ENCODE data around the gene SPATA6L.

SPATA6L gene

GRCh38 chr9:4572184-4572826 lies 94.0 kb downstream of the SPATA6L start:
- Histone ChIP-seq H3K27me3 (ENCODE audit: insufficient read depth, low read length) (no peaks in the 10 kb centered on the region), H3K9me3 (ENCODE audit: insufficient read depth, low read depth, low read length) (no peaks in the 10 kb centered on the region), H3K9ac (ENCODE audit: low read depth, low read length) (no peak overlapping the region), H3K27ac (ENCODE audit: low read depth, low read length) (no peak overlapping the region), H3K4me3 (ENCODE audit: low read length) (no peak overlapping the region), H3K36me3 (ENCODE audit: insufficient read depth, low read length) (no peaks in the 10 kb centered on the region), H3K4me1 (ENCODE audit: insufficient read depth, low read length) (peaks cover 7% of the 10 kb centered on the region; the same call in 1 of the 2 replicates)
- 89% methylated on average over 5 of the region's 5 CpGs for WGBS

- no peaks in the 10 kb centered on the region for H3K36me3 ChIP-seq (ENCODE audit: insufficient read depth, low read length)
- H3K4me3 ChIP-seq (ENCODE audit: low read length), result no peak overlapping the region
- no peak overlapping the region for H3K27ac ChIP-seq (ENCODE audit: low read depth, low read length)
- no peaks in the 10 kb centered on the region for H3K9me3 ChIP-seq (ENCODE audit: insufficient read depth, low read depth, low read length)
- H3K9ac ChIP-seq (ENCODE audit: low read depth, low read length), result no peak overlapping the region
- H3K4me1 ChIP-seq (ENCODE audit: insufficient read depth, low read length), result peaks cover 1% of the 10 kb centered on the region; the same call in 1 of the 2 replicates
- no peaks in the 10 kb centered on the region for H3K27me3 ChIP-seq (ENCODE audit: insufficient read depth, low read length)
Observed at GRCh38 chr9:4569101-4569500, 97.2 kb downstream of the SPATA6L start.

DNA sequence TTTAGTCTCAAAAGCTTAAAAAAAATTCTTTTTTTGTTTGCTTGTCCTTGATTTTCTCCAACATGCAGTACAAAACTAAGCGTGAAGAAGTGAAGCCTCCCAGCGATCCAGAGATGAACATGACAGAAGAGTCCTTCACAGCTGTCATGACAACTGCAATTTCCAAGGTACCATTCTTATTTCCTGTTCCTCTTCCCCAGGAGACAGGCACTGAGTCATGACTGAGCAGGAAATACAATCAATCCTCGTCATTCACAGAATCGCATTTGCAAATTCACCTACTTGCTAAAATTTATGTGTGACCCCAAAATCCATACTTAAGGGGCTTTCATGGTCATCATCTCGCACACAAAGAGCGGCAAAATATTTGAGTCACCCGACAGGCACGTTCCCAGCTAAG lies 98.7 kb downstream of the SPATA6L start:
- Histone ChIP-seq H3K4me3 (ENCODE audit: low read length) (no peak overlapping the region), H3K27me3 (ENCODE audit: insufficient read depth, low read length) (no peaks in the 10 kb centered on the region), H3K36me3 (ENCODE audit: insufficient read depth, low read length) (no peaks in the 10 kb centered on the region), H3K9ac (ENCODE audit: low read depth, low read length) (no peak overlapping the region), H3K4me1 (ENCODE audit: insufficient read depth, low read length) (no peaks in the 10 kb centered on the region), H3K27ac (ENCODE audit: low read depth, low read length) (no peak overlapping the region), H3K9me3 (ENCODE audit: insufficient read depth, low read depth, low read length) (no peaks in the 10 kb centered on the region)
- WGBS, result 90% methylated on average over 8 of the region's 8 CpGs

- Histone ChIP-seq H3K4me3 (ENCODE audit: low read length) (no peak overlapping the region), H3K27ac (ENCODE audit: low read depth, low read length) (no peak overlapping the region), H3K36me3 (ENCODE audit: insufficient read depth, low read length) (no peaks in the 10 kb centered on the region), H3K27me3 (ENCODE audit: insufficient read depth, low read length) (no peaks in the 10 kb centered on the region), H3K9ac (ENCODE audit: low read depth, low read length) (no peak overlapping the region), H3K9me3 (ENCODE audit: insufficient read depth, low read depth, low read length) (no peaks in the 10 kb centered on the region), H3K4me1 (ENCODE audit: insufficient read depth, low read length) (no peaks in the 10 kb centered on the region)
- 94% methylated on average over 2 of the region's 2 CpGs for WGBS
Observed at GRCh38 chr9:4566806-4567205, 99.5 kb downstream of the SPATA6L start.

- no peaks in the 10 kb centered on the region for H3K9me3 ChIP-seq (ENCODE audit: insufficient read depth, low read depth, low read length)
- H3K4me1 ChIP-seq (ENCODE audit: insufficient read depth, low read length), result no peaks in the 10 kb centered on the region
- no peaks in the 10 kb centered on the region for H3K27me3 ChIP-seq (ENCODE audit: insufficient read depth, low read length)
- no peak overlapping the region for H3K4me3 ChIP-seq (ENCODE audit: low read length)
- no peak overlapping the region for H3K9ac ChIP-seq (ENCODE audit: low read depth, low read length)
- H3K36me3 ChIP-seq (ENCODE audit: insufficient read depth, low read length), result no peaks in the 10 kb centered on the region
- H3K27ac ChIP-seq (ENCODE audit: low read depth, low read length), result no peak overlapping the region
- WGBS, result 68% methylated on average over 2 of the region's 2 CpGs
Observed at GRCh38 chr9:4563105-4563504, 103.2 kb downstream of the SPATA6L start.

GRCh38 chr9:4559261-4560182 lies 106.8 kb downstream of the SPATA6L start:
- Histone ChIP-seq H3K27me3 (ENCODE audit: insufficient read depth, low read length) (no peaks in the 10 kb centered on the region), H3K9ac (ENCODE audit: low read depth, low read length) (no peak overlapping the region), H3K27ac (ENCODE audit: low read depth, low read length) (no peak overlapping the region), H3K4me3 (ENCODE audit: low read length) (no peak overlapping the region), H3K4me1 (ENCODE audit: insufficient read depth, low read length) (peaks cover 4% of the 10 kb centered on the region; the same call in 1 of the 2 replicates), H3K36me3 (ENCODE audit: insufficient read depth, low read length) (no peaks in the 10 kb centered on the region), H3K9me3 (ENCODE audit: insufficient read depth, low read depth, low read length) (no peaks in the 10 kb centered on the region)
- 71% methylated on average over 8 of the region's 8 CpGs for WGBS

GRCh38 chr9:4558371-4558998 lies 107.8 kb downstream of the SPATA6L start:
- H3K9me3 ChIP-seq (ENCODE audit: insufficient read depth, low read depth, low read length), result no peaks in the 10 kb centered on the region
- H3K9ac ChIP-seq (ENCODE audit: low read depth, low read length), result no peak overlapping the region
- WGBS, result 94% methylated on average over 5 of the region's 5 CpGs
- peaks cover 4% of the 10 kb centered on the region; the same call in 1 of the 2 replicates for H3K4me1 ChIP-seq (ENCODE audit: insufficient read depth, low read length)
- H3K4me3 ChIP-seq (ENCODE audit: low read length), result no peak overlapping the region
- no peak overlapping the region for H3K27ac ChIP-seq (ENCODE audit: low read depth, low read length)
- no peaks in the 10 kb centered on the region for H3K36me3 ChIP-seq (ENCODE audit: insufficient read depth, low read length)
- no peaks in the 10 kb centered on the region for H3K27me3 ChIP-seq (ENCODE audit: insufficient read depth, low read length)

DNA sequence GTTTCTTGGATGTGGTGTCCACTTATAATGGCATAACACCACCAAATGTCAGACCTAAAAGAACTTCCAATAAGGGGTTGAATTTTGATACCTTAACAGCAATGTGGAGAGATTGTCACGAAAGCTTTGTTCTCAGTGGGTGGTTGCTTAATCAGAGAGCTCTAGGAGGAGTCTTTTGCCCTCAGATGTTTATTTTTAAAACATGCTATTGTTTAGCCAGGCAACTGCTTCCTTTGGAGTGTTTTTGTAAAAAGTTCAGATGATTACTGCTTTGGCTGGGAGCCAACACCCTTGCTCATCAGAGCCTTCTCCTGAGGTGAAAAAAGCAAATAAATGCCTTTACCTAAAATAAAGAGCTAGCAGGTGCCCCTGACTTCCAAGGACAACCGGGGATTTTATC lies 111.0 kb downstream of the SPATA6L start:
- Histone ChIP-seq H3K4me1 (ENCODE audit: insufficient read depth, low read length) (peaks cover 4% of the 10 kb centered on the region; the same call in 1 of the 2 replicates), H3K4me3 (ENCODE audit: low read length) (no peak overlapping the region), H3K9me3 (ENCODE audit: insufficient read depth, low read depth, low read length) (no peaks in the 10 kb centered on the region), H3K36me3 (ENCODE audit: insufficient read depth, low read length) (no peaks in the 10 kb centered on the region), H3K9ac (ENCODE audit: low read depth, low read length) (no peak overlapping the region), H3K27me3 (ENCODE audit: insufficient read depth, low read length) (no peaks in the 10 kb centered on the region), H3K27ac (ENCODE audit: low read depth, low read length) (no peak overlapping the region)
- WGBS, result 54% methylated on average over 2 of the region's 2 CpGs

DNA sequence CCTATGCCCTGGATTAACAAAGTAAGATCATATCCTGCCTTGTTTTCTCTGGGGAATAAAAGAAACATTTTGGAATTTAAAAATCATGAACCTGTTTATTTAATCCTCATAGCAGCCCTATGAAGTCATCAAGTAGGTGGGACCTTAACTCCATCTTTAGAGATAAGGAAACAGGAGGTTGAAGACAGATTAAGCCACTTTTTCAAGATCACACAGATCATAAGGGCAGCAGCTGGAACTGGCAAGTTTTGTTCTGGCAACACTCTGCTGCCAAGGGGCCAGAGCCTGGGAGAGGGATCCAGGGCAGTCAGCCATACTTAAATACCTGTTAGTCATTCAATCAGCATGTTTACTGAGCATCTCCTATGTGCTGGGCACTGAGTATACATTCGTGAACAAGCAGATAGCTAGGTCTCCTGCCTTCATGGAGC lies 112.3 kb downstream of the SPATA6L start:
- WGBS, result 88% methylated on average over 1 of the region's 1 CpG
- Histone ChIP-seq H3K27ac (ENCODE audit: low read depth, low read length) (no peak overlapping the region), H3K4me1 (ENCODE audit: insufficient read depth, low read length) (peaks cover 4% of the 10 kb centered on the region; the same call in 1 of the 2 replicates), H3K27me3 (ENCODE audit: insufficient read depth, low read length) (no peaks in the 10 kb centered on the region), H3K36me3 (ENCODE audit: insufficient read depth, low read length) (no peaks in the 10 kb centered on the region), H3K4me3 (ENCODE audit: low read length) (no peak overlapping the region), H3K9me3 (ENCODE audit: insufficient read depth, low read depth, low read length) (no peaks in the 10 kb centered on the region), H3K9ac (ENCODE audit: low read depth, low read length) (no peak overlapping the region)

DNA sequence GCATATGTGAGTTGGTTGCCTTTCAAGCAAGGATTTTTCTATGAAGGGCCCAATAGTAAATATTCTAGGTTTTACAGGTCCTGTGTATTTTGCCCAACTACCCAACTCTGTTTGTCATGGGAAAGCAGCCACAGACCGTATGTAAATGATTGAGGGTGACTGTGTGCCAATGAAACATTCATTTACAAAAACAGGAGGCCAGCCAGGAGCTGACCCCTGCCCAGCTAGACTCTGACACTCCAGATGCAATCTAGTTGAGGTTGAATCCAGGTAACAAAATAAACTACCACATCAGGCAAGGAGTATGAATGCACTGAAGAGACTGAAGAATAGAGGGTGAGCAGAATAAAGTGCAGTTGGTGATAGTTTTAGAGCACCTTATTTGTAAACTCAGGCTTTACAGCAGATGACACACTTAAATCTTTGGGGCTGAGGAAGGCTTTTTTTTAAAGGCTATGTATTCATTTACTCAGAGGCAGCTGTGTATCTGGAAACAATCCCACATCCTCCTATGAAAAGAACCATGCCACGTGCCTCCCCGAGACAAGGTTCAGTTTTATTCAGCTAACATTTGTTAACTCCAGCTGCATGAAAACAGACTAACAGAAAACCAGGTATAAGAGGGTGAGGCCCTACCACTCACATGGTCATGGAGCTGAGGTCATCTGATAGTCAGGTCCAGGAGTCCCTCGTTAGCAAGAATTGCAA lies 115.3 kb downstream of the SPATA6L start:
- Histone ChIP-seq H3K9ac (ENCODE audit: low read depth, low read length) (no peak overlapping the region), H3K9me3 (ENCODE audit: insufficient read depth, low read depth, low read length) (no peaks in the 10 kb centered on the region), H3K4me1 (ENCODE audit: insufficient read depth, low read length) (peaks cover 4% of the 10 kb centered on the region; the same call in 1 of the 2 replicates), H3K27ac (ENCODE audit: low read depth, low read length) (no peak overlapping the region), H3K36me3 (ENCODE audit: insufficient read depth, low read length) (no peaks in the 10 kb centered on the region), H3K27me3 (ENCODE audit: insufficient read depth, low read length) (no peaks in the 10 kb centered on the region), H3K4me3 (ENCODE audit: low read length) (no peak overlapping the region)
- 84% methylated on average over 4 of the region's 4 CpGs for WGBS
